ENCODE measurements around the gene NPB. TPM values are rescaled to one million over a fixed set of nuclear protein-coding genes. Genes with fewer than 3 reads are reported as not detected.

The NPB gene
- total and polyA plus RNA-seq, 2 of the 8 experiments (the other 6 are each of a cell fraction or from before 2014, with no cell fraction given) = 1.5 to 2.5 TPM

DNA sequence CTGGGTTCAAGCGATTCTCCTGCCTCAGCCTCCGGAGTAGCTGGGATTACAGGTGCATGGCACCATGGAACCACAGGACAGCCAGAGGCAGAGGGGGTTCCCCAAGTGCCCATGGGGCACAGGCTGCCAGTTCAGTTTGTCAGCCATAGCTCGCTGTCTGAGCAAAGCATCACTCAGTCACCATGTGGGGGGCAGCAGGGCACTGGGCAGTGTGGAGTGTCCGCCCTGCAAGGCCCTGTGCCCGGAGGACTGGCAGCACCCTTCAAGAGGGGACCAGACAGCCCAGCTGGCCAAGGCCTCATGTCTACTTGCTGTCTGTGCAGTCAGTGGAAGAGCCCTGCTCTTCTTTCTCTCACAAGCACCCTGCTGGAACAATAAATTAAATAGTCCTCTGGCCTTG lies 17.1 kb upstream of the NPB start:
- H3K79me2 ChIP-seq (ENCODE audit: control insufficient read depth in 1 of 2, insufficient read depth in 2 of 2, low read length in 2 of 2) = peaks cover 0 to 24% of the 10 kb centered on the region in 2 experiments; a peak in 3 of 4 replicates
- TF ChIP-seq PHF8 (conservative IDR thresholded peaks at IDR 0.05; ENCODE audit: low read depth, low read length) (no peak), SIRT6 (IDR thresholded peaks at IDR 0.05; ENCODE audit: low read length) (no peak), TAF7 (optimal IDR thresholded peaks at IDR 0.05; ENCODE audit: borderline replicate concordance, low read depth, low read length) (no peak), POU5F1 (IDR thresholded peaks at IDR 0.05; ENCODE audit: low read depth, low read length) (no peak), SIX5 (IDR thresholded peaks at IDR 0.05; ENCODE audit: low read depth, low read length) (no peak), RXRA (IDR thresholded peaks at IDR 0.05; ENCODE audit: insufficient read depth, low read depth, low read length) (no peak), KDM5A (IDR thresholded peaks at IDR 0.05; ENCODE audit: low read length) (no peak), BRCA1 (IDR thresholded peaks at IDR 0.05; ENCODE audit: low read depth, low read length) (no peak), CEBPB (IDR thresholded peaks at IDR 0.05; ENCODE audit: low read depth, low read length) (no peak)
- TF ChIP-seq, protein P1, sequence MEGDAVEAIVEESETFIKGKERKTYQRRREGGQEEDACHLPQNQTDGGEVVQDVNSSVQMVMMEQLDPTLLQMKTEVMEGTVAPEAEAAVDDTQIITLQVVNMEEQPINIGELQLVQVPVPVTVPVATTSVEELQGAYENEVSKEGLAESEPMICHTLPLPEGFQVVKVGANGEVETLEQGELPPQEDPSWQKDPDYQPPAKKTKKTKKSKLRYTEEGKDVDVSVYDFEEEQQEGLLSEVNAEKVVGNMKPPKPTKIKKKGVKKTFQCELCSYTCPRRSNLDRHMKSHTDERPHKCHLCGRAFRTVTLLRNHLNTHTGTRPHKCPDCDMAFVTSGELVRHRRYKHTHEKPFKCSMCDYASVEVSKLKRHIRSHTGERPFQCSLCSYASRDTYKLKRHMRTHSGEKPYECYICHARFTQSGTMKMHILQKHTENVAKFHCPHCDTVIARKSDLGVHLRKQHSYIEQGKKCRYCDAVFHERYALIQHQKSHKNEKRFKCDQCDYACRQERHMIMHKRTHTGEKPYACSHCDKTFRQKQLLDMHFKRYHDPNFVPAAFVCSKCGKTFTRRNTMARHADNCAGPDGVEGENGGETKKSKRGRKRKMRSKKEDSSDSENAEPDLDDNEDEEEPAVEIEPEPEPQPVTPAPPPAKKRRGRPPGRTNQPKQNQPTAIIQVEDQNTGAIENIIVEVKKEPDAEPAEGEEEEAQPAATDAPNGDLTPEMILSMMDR (IDR thresholded peaks at IDR 0.05; ENCODE audit: control extremely low read depth in 1 of 3, insufficient read depth in 1 of 3, low read depth in 1 of 3, low read length in 3 of 3) = no peak
- TF ChIP-seq, protein P2, sequence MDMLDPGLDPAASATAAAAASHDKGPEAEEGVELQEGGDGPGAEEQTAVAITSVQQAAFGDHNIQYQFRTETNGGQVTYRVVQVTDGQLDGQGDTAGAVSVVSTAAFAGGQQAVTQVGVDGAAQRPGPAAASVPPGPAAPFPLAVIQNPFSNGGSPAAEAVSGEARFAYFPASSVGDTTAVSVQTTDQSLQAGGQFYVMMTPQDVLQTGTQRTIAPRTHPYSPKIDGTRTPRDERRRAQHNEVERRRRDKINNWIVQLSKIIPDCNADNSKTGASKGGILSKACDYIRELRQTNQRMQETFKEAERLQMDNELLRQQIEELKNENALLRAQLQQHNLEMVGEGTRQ (IDR thresholded peaks at IDR 0.05; ENCODE audit: low read length) = no peak

More for the DNA sequence above, 17.1 kb upstream of the NPB start:
- Histone ChIP-seq H3K36me3 (ENCODE audit: control insufficient read depth in 2 of 4, insufficient read depth in 4 of 4, low read length in 3 of 4) (peaks cover 34 to 64% (median 41%) of the 10 kb centered on the region in 4 experiments), H3K56ac (replicated peaks; ENCODE audit: insufficient read length, low read depth, low read length) (no peak overlapping the region), H2BK5ac (ENCODE audit: low read depth, low read length) (no peak overlapping the region), H3K4ac (replicated peaks; ENCODE audit: insufficient read length, low read depth, low read length) (no peak overlapping the region), H2BK20ac (ENCODE audit: low read length) (no peak overlapping the region), H4K5ac (ENCODE audit: insufficient read length, low read depth, low read length) (no peak overlapping the region), H3K4me3 (ENCODE audit: extremely low read depth in 1 of 4, insufficient read depth in 2 of 4, low read depth in 3 of 4, low read length in 4 of 4) (no peak overlapping the region), H2BK120ac (replicated peaks; ENCODE audit: low read depth, low read length) (no peak overlapping the region), H2AFZ (ENCODE audit: low read length) (no peak overlapping the region), H3K79me1 (ENCODE audit: low read depth, low read length) (peaks cover 14% of the 10 kb centered on the region), H3K4me2 (ENCODE audit: insufficient read depth in 1 of 2, low read depth in 2 of 2, low read length in 2 of 2) (no peak overlapping the region), H4K20me1 (replicated peaks in 1 of 2; ENCODE audit: control insufficient read depth in 1 of 2, insufficient read depth in 2 of 2, low read length in 2 of 2) (peaks cover 19 to 23% of the 10 kb centered on the region in 2 experiments), H3K9ac (replicated peaks in 1 of 4; ENCODE audit: extremely low read depth in 1 of 4, low read depth in 3 of 4, low read length in 3 of 4) (no peak overlapping the region), H2AK5ac (ENCODE audit: low read depth, low read length) (no peak overlapping the region), H2BK12ac (ENCODE audit: low read depth, low read length) (no peak overlapping the region), H3K23me2 (ENCODE audit: low read depth, low read length) (no peaks in the 10 kb centered on the region), H3K27ac (ENCODE audit: low read depth, low read length) (no peak overlapping the region), H3K4me1 (replicated peaks in 1 of 4; ENCODE audit: control insufficient read depth in 3 of 4, insufficient read depth in 4 of 4, low read length in 3 of 4) (no peaks in the 10 kb centered on the region; a peak in 1 of 7 replicates), H2BK15ac (ENCODE audit: low read length) (no peak overlapping the region), H3K27me3 (replicated peaks in 1 of 4; ENCODE audit: control insufficient read depth in 3 of 4, extremely low read depth in 1 of 4, insufficient read depth in 3 of 4, low read length in 3 of 4) (no peaks in the 10 kb centered on the region), H3K9me3 (ENCODE audit: insufficient read depth in 2 of 2, low read depth in 1 of 2, low read length in 1 of 2) (no peaks in the 10 kb centered on the region), H4K8ac (ENCODE audit: extremely low read depth, insufficient read depth, low read length) (no peak overlapping the region), H4K91ac (replicated peaks; ENCODE audit: insufficient read length, low read length) (no peak overlapping the region), H3K23ac (ENCODE audit: insufficient read length) (no peak overlapping the region), H3K14ac (ENCODE audit: insufficient read length) (no peak overlapping the region), H3K18ac (ENCODE audit: extremely low read depth, low read length) (no peak overlapping the region)
- CTCF ChIA-PET (ENCODE audit: partially characterized antibody) = interaction anchor here (0.5 to 3.9 kb wide), 3 partner anchors 15 to 63 kb away, joined by 3 to 24 read pairs (median 3); partner anchors contain the start of gene ARHGDIA
- no peak for FAIRE-seq
- POLR2A ChIA-PET (ENCODE audit: partially characterized antibody) = interaction anchor here (0.7 to 12.3 kb wide), 14 partner anchors 8 to 177 kb away, joined by 3 to 151 read pairs (median 4); partner anchors contain the start of genes ARHGDIA, CENPX, NPB and P4HB
- 89% methylated on average over 4 of the region's 5 CpGs; no CpG with 5 or more reads in 1 of the 2 experiments for WGBS, 2 experiments (ENCODE audit: extremely low coverage in 1 of 2, insufficient coverage in 1 of 2, insufficient read length in 1 of 2, insufficient replicate concordance in 2 of 2, low coverage in 1 of 2, low lambda C conversion rate in 2 of 2, missing lambda C conversion rate in 1 of 2)
- DNase-seq (ENCODE audit: low read depth in 1 of 2, low spot score in 2 of 2) = no peak
